A673 (cell line): ENCODE data around the gene RASGRP2.

Source experiments
- EZH2 ChIP-seq: fragments of 200-600 bp; sonication (generic); IDR thresholded peaks from 2 replicates; pipeline ENCODE4 v1.6.1; 2017; ENCODE audit warnings: borderline replicate concordance, low read depth, mild to moderate bottlenecking, mixed read lengths, antibody characterized with exemption, low read length; ENCODE audit not compliant: poor library complexity, severe bottlenecking
- TF ChIP-seq, protein P1 (sequence below): fragments of 300-800, 200-600 bp; sonication (generic); conservative IDR thresholded peaks from 2 replicates; pipeline ENCODE4 v1.5.1; 2017; ENCODE audit warnings: low read depth, mild to moderate bottlenecking, antibody characterized with exemption, low read length, moderate library complexity, mixed read lengths

DNA sequence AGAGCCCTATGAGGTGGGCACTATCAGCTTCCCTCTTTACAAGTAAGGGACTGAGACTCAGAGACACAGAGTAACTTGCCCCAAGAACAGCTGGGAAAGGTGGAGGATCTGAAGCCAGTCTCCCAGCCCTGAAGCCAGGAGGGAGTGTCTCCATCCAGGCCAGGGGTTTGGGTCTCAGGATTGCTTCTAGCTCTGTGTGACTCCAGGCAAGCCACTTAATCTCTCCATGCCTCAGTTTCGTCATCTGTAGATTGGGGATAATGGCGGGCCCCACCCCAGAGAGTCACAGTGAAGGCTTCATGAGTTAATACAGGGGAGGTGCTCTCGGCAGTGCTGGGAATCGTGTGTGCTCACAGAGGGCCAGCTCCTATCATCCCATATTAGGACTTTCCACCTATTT lies 48.5 kb upstream of the RASGRP2 start:
- TF ChIP-seq, protein P1, sequence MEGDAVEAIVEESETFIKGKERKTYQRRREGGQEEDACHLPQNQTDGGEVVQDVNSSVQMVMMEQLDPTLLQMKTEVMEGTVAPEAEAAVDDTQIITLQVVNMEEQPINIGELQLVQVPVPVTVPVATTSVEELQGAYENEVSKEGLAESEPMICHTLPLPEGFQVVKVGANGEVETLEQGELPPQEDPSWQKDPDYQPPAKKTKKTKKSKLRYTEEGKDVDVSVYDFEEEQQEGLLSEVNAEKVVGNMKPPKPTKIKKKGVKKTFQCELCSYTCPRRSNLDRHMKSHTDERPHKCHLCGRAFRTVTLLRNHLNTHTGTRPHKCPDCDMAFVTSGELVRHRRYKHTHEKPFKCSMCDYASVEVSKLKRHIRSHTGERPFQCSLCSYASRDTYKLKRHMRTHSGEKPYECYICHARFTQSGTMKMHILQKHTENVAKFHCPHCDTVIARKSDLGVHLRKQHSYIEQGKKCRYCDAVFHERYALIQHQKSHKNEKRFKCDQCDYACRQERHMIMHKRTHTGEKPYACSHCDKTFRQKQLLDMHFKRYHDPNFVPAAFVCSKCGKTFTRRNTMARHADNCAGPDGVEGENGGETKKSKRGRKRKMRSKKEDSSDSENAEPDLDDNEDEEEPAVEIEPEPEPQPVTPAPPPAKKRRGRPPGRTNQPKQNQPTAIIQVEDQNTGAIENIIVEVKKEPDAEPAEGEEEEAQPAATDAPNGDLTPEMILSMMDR = no peak
- no peak for TF ChIP-seq EZH2
